ENCODE results near the gene YJEFN3.
A peak's percentile ranks its signal among the peaks of the same experiment; 100 is the strongest.

Gene YJEFN3

GRCh38 chr19:19540064-19540714 lies 11.5 kb downstream of the YJEFN3 start:
- no peak for DNase-seq

- no peak for DNase-seq
These were observed 12.2 kb downstream of the YJEFN3 start for GRCh38 chr19:19540715-19541515.

- no peak for DNase-seq
These were observed 12.9 kb downstream of the YJEFN3 start for GRCh38 chr19:19541616-19542015.

DNA sequence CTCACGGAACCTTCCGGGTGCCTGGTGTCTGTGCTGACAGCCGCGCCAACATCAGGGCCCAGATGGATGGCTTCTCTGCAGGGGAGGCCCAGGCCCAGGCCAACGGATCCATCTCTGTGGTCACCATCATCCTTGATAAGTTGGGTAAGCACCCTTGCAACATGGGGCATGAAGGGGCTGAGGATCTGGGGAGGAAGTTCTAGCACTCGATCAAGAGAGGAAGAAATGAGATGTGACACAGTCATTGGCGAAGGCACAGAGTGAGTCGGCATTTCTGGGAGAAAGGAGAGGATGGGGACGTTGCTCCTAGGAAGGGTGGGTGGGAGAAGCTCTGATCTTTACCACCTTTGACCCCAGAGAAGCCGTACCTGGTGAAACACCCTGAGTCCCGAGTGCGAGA lies 13.8 kb downstream of the YJEFN3 start:
- DNase-seq: no peak

GRCh38 chr19:19543101-19543500 lies 14.4 kb downstream of the YJEFN3 start:
- DNase-seq: no peak

- no peak for DNase-seq
These were observed 14.9 kb downstream of the YJEFN3 start for GRCh38 chr19:19543640-19544039.

DNA sequence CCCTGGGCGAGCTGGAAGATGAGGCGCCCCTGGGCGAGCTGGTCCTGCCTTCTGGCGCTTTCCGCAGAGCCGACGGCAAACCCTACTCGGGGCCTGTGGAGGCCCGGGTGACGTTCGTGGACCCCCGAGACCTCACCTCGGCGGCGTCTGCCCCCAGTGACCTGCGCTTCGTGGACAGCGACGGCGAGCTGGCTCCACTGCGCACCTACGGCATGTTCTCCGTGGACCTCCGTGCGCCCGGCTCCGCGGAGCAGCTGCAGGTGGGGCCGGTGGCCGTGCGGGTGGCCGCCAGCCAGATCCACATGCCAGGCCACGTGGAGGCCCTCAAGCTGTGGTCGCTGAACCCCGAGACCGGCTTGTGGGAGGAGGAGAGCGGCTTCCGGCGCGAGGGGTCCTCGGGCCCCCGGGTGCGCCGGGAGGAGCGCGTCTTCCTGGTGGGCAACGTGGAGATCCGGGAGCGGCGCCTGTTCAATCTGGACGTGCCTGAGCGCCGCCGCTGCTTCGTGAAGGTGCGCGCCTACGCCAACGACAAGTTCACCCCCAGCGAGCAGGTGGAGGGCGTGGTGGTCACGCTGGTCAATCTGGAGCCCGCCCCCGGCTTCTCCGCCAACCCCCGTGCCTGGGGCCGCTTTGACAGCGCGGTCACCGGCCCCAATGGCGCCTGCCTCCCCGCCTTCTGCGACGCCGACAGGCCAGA lies 15.7 kb downstream of the YJEFN3 start:
- DNase-seq: no peak

GRCh38 chr19:19544954-19545591 lies 16.4 kb downstream of the YJEFN3 start:
- DNase-seq: no peak

DNA sequence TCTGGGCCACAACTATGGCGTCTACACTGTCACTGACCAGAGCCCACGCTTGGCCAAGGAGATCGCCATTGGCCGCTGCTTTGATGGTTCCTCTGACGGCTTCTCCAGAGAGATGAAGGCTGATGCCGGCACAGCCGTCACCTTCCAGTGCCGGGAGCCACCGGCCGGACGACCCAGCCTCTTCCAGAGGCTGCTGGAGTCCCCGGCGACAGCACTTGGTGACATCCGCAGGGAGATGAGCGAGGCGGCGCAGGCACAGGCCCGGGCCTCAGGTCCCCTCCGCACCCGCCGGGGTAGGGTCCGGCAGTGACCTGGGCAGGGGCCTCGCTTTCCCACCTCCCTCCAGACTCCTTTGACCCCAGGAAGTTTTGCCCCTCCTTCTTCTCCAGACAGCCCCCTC lies 17.0 kb downstream of the YJEFN3 start:
- DNase-seq: no peak

- no peak for DNase-seq
These were observed 18.0 kb downstream of the YJEFN3 start for GRCh38 chr19:19546751-19547162.

DNA sequence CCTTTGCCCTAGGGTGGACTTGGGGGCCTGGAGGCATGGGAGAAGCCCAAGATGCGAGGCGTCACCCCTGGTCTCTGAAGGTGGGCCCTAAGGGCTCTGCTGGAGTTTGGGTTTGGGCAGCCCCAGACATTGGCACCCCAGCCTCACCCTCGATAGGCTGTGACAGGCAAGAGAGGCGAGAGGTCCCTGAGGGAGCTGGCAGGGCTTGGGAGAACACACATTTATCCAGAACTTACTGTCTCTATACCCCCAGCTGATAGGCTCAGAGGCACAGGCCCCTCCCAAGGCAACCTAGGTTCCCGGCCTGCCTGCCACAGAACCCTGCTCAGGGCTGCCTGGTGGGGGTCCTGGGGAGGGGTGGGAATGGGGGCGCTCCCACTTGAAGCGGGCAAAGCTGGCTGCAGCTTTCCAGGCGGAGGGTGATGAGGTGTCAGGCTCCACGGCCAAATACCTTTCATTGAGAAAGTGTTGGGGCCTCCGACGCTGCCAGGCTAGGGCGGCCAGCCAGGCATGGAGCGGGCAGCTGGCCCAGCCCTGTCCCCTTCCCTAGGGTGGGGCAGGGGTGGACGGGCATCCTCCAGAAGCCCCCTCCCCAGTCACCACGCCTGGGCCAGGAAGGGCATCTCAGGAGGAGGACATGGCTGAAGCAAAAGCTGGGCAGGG lies 19.1 kb downstream of the YJEFN3 start:
- DNase-seq: no peak

DNA sequence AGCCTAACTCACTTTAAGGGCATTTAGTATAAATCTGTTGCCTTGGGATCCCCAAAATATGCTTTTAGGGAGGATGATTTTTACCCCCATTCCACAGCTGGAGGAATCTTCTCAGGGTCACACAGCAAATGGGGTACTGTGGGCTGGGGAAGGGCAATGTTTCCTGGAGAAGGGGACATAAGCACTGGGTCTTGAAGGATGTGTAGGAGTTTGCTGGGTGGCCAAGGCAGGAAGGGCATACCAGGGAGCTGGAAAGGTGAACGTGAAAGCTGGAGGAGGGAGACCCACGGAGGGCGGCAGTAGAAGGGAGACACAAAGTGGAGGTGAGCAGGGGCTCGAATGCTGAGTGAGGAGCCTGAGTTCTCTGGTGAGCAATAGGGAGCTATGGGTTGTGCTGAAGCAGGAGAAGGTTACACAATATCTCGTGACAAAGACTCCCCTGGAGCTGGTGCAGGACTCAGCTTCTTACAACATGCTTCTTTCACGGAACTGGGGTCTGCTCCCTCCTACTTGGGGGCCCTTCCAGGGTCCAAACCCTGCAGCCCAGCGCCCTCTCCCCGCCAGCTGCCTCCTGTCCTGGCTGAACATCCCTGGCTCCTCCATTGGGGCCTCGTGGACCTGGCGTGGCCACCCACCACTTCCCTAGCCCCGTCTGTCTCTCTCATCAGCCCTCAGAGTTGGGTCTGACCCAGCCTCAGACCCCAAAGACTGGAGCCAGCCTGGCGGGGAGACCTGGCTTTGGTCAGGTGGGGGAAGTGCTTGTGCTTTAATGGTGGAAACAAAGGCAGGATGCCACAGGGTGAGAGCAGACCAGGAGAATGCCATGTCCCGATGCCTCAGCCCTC lies 20.4 kb downstream of the YJEFN3 start:
- no peak for DNase-seq

DNA sequence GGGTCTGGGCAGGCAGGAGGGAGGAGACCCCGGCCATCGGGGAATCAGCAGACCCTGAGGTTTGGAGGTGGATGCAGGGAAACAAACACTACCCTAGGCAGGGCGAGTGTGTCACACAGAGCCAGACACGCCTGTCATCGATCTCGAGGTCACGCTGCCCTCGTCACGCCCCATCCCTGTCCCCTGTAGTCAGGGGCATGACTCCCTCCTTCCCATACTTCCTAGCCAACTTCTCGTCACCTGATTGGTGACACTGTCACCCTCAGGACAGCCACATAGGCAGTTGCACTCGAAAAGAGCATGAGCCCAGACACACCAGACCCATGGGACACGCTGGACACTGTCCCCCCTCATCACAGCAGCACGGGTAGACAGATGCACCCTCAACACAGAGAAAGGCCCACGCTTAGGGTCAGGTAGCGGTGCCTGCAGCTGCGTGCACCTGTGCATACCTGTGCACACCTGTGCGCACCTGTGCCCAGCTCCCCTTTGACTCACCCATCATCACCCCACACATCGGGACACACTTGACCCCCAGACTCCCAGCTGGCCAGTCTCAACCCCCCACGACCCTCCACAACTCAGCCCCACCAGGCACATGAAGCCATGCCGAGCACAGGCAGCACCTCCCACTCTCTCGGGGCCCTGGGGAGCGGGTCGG lies 21.2 kb downstream of the YJEFN3 start:
- no peak for DNase-seq

DNA sequence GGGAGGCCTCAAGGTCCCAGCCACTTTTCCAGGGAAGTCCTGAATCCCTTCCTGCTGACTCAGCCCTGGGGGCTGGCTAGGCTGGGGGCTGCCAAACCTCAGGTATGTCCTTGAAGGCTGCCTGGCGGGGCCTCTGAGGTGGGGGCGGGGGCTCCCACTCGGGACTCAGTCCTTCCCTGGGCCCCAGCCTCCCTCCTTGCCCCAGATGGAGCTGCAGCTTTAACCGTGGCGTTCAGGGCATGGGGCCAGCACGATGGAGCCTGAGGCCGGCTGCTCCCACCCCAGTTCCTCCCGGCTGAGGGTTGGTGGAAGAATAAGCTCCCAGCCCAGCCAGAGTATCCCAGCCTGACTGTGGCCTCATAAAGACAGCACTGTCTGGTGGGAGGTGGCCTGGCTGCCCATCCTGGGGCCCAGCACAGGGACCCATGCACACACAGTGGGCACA lies 21.8 kb downstream of the YJEFN3 start:
- no peak for DNase-seq

GRCh38 chr19:19550972-19551852 lies 22.5 kb downstream of the YJEFN3 start:
- no peak for DNase-seq

DNA sequence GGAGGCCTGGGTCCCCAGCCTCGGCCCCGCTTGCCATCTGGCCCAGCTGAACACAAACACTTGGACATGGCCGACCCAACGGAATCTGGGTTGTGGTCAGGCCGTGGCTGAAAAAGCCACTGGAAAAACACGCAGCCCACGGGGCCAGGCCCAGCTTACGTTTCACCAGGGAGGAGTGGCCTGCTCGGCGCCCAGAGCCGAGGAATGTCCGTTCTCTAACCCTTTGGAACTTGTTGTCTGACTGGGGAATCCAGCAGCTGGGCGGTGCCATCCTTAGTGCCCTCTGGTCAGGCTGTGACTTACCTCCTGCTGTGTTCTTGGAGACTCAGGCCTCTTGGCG lies 23.1 kb downstream of the YJEFN3 start:
- no peak for DNase-seq

DNA sequence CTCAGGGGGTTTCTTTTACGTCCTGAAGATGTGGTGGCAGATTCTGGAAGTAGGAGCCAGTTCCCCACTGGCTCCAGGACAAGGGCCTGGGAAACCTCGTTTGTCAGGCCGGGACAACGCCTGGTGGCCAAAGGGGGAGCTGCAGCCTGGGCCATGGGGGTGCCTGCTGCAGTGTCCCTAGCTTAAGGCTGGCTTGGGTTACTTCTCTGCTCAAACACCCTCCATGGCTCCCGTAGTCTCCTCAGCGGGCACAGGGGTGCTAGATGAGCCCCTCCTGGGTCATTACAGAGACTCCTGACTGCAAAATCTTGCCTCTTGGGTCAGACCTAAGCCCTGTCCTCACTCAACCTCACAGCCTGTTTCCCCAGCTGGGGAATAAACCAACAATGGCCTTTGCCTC lies 24.1 kb downstream of the YJEFN3 start:
- no peak for DNase-seq

DNA sequence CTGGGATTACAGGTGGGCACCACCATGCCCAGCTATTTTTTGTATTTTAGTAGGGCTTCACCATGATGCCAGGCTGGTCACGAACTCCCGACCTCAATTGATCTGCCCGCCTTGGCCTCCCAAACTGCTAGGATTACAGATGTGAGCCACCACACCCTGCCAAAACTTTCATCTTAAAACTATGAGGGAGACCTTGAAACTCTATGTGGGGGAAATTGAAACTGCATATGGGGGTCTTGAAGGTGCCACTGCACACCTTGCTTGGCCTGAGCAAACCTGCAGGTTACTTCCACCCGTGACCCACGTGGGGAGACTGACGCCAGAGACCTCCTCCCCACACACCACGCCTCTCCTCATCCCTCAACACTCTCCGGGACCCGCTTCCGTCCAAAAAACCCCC lies 25.0 kb downstream of the YJEFN3 start:
- no peak for DNase-seq

DNA sequence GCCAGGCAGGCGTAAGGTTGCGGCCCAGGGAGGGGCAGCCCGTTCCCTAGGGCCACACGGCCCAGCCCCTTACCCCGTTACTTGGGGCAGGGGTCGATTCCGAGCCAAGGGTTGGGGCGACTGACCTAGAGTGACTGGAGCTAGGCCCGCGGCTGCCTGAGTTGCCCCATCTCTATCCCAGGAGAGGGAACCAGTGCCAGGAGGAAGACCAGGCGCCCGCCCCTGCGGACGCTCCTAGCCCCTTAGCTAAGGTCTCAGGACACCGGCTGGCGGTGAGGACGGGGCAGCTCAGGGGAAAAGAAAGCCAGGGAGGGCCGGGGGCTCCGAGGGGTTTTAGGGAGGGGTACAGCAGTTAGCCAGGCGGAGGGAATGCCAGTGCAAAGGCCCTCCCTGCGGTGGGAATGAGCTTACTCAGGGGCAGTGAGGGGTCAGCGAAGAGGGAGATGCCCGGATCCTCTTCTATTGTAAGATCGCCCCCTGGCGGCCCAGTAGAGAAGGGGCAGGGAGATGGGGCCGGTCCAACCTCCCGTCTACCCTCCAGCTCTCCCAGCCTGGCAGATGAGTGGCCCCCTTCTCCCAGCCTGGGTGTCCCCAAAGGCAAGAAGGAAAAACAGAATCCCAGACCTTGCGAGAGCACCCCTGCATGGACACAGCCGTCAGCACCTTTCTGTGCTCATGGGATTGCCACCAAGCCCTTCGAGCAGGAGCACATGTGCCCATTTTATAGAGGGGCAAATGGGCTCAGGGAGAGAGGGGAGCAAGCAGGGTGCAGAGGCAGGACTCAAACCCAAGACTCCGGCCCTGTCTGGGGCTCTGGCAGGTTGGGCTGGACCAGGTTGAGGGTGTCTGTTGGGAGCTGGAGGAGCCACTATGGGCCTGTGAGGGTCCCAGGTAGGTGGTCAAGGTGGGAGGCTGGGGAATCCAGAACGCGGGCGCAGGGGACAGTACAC lies 25.6 kb downstream of the YJEFN3 start:
- DNase-seq: peak; percentile 5
